ENCODE measurements around the gene SLC22A2.

Gene SLC22A2

GRCh38 chr6:160203522-160203921 lies 55.1 kb downstream of the SLC22A2 start:
- DNase-seq: no peak

GRCh38 chr6:160203076-160203475 lies 55.5 kb downstream of the SLC22A2 start:
- DNase-seq: no peak

- no peak for DNase-seq
Observed at GRCh38 chr6:160202411-160202810, 56.2 kb downstream of the SLC22A2 start.

GRCh38 chr6:160201061-160201460 lies 57.6 kb downstream of the SLC22A2 start:
- DNase-seq: no peak

- no peak for DNase-seq
Observed at GRCh38 chr6:160198606-160199211, 59.9 kb downstream of the SLC22A2 start.

GRCh38 chr6:160197662-160198061 lies 61.0 kb downstream of the SLC22A2 start:
- DNase-seq: no peak

- no peak for DNase-seq
Observed at GRCh38 chr6:160194808-160195207, 63.8 kb downstream of the SLC22A2 start.

GRCh38 chr6:160192840-160193239 lies 65.8 kb downstream of the SLC22A2 start:
- DNase-seq: no peak

- DNase-seq: no peak
Observed at GRCh38 chr6:160190973-160191372, 67.6 kb downstream of the SLC22A2 start.

- no peak for DNase-seq
Observed at GRCh38 chr6:160190081-160190480, 68.5 kb downstream of the SLC22A2 start.

- DNase-seq: no peak
Observed at GRCh38 chr6:160188773-160189172, 69.8 kb downstream of the SLC22A2 start.

GRCh38 chr6:160180706-160181105 lies 77.9 kb downstream of the SLC22A2 start:
- DNase-seq: no peak

- no peak for DNase-seq
Observed at GRCh38 chr6:160178271-160178670, 80.3 kb downstream of the SLC22A2 start.

GRCh38 chr6:160177220-160177619 lies 81.4 kb downstream of the SLC22A2 start:
- DNase-seq: no peak

GRCh38 chr6:160174681-160175080 lies 83.9 kb downstream of the SLC22A2 start:
- DNase-seq: no peak

- no peak for DNase-seq
Observed at GRCh38 chr6:160173806-160174527, 84.7 kb downstream of the SLC22A2 start.

- DNase-seq: no peak
Observed at GRCh38 chr6:160172704-160173103, 85.9 kb downstream of the SLC22A2 start.

GRCh38 chr6:160170018-160170680 lies 88.5 kb downstream of the SLC22A2 start:
- DNase-seq: no peak

- DNase-seq: no peak
Observed at GRCh38 chr6:160167604-160168399, 90.8 kb downstream of the SLC22A2 start.

Data from inflammatory macrophage (primary cell).